Muscle layer of duodenum (tissue), 2 donors: ENCODE results near the gene PPP2R5C.

ENCODE experiments used
- H3K27ac ChIP-seq: one replicate; pipeline ENCODE4 v1.7.0; 2013; ENCODE audit warnings: mild to moderate bottlenecking, low read length
- H3K27me3 ChIP-seq: one replicate; pipeline ENCODE4 v1.7.0; 2013; ENCODE audit warnings: low read depth, mild to moderate bottlenecking, control low read depth, low read length
- H3K36me3 ChIP-seq, 2 donors: one replicate each; pipeline ENCODE4 v1.7.0; 2013; ENCODE audit warnings: low read length in 2 of 2, control low read depth in 1 of 2, mild to moderate bottlenecking in 1 of 2; ENCODE audit not compliant: insufficient read depth in 2 of 2, control insufficient read depth in 1 of 2
- H3K4me1 ChIP-seq, 2 donors: one replicate each; pipeline ENCODE4 v1.7.0; 2013; ENCODE audit warnings: low read length in 2 of 2, mild to moderate bottlenecking in 2 of 2, control low read depth in 1 of 2, moderate library complexity in 1 of 2; ENCODE audit not compliant: insufficient read depth in 2 of 2, control insufficient read depth in 1 of 2
- H3K4me3 ChIP-seq, 2 donors: one replicate each; pipeline ENCODE4 v1.7.0; 2013; ENCODE audit warnings: low read length in 2 of 2, low read depth in 1 of 2, mild to moderate bottlenecking in 1 of 2
- H3K9me3 ChIP-seq, 2 donors: one replicate each; pipeline ENCODE4 v1.7.0; 2013; ENCODE audit warnings: low read length in 2 of 2, control low read depth in 1 of 2, mild to moderate bottlenecking in 1 of 2; ENCODE audit not compliant: control insufficient read depth in 1 of 2
- donor health status: healthy.

PPP2R5C gene

GRCh38 chr14:101915871-101916815 is 154.6 kb downstream of the PPP2R5C start:
- H3K27me3 ChIP-seq, result no peaks in the 10 kb centered on the region
- no peaks in the 10 kb centered on the region for H3K9me3 ChIP-seq
- H3K4me3 ChIP-seq, result no peak overlapping the region
- H3K27ac ChIP-seq, result no peak overlapping the region
- peaks cover 41 to 45% of the 10 kb centered on the region in 2 donors for H3K36me3 ChIP-seq
- H3K4me1 ChIP-seq, result peaks cover 0 to 11% of the 10 kb centered on the region in 2 donors

- peaks cover 41 to 52% of the 10 kb centered on the region in 2 donors for H3K36me3 ChIP-seq
- peaks cover 0 to 11% of the 10 kb centered on the region in 2 donors for H3K4me1 ChIP-seq
- H3K9me3 ChIP-seq, result no peaks in the 10 kb centered on the region
- no peaks in the 10 kb centered on the region for H3K27me3 ChIP-seq
- no peak overlapping the region for H3K4me3 ChIP-seq
- no peak overlapping the region for H3K27ac ChIP-seq
Observed at GRCh38 chr14:101916816-101917412, 155.4 kb downstream of the PPP2R5C start.

- Histone ChIP-seq H3K36me3 (peaks cover 39 to 50% of the 10 kb centered on the region in 2 donors), H3K27me3 (no peaks in the 10 kb centered on the region), H3K4me3 (no peak overlapping the region), H3K9me3 (no peaks in the 10 kb centered on the region), H3K27ac (no peak overlapping the region), H3K4me1 (peaks cover 0 to 11% of the 10 kb centered on the region in 2 donors)
Observed at GRCh38 chr14:101917413-101918017, 156.0 kb downstream of the PPP2R5C start.

GRCh38 chr14:101918065-101918989 is 156.8 kb downstream of the PPP2R5C start:
- Histone ChIP-seq H3K36me3 (peaks cover 33 to 44% of the 10 kb centered on the region in 2 donors), H3K27me3 (no peaks in the 10 kb centered on the region), H3K27ac (no peak overlapping the region)

GRCh38 chr14:101920271-101920670 is 158.8 kb downstream of the PPP2R5C start:
- Histone ChIP-seq H3K4me1 (peaks cover 0 to 11% of the 10 kb centered on the region in 2 donors), H3K27me3 (no peaks in the 10 kb centered on the region), H3K36me3 (peaks cover 16 to 32% of the 10 kb centered on the region in 2 donors), H3K9me3 (no peaks in the 10 kb centered on the region), H3K4me3 (no peak overlapping the region), H3K27ac (no peak overlapping the region)

More at GRCh38 chr14:101918065-101918989, 156.8 kb downstream of the PPP2R5C start:
- Histone ChIP-seq H3K4me1 (peaks cover 0 to 11% of the 10 kb centered on the region in 2 donors), H3K4me3 (no peak overlapping the region), H3K9me3 (no peaks in the 10 kb centered on the region)

GRCh38 chr14:101922866-101923265 is 161.4 kb downstream of the PPP2R5C start:
- H3K27me3 ChIP-seq, result no peaks in the 10 kb centered on the region
- H3K27ac ChIP-seq, result no peak overlapping the region
- peaks cover 0 to under 1% of the 10 kb centered on the region in 2 donors for H3K4me1 ChIP-seq
- H3K9me3 ChIP-seq, result no peaks in the 10 kb centered on the region
- H3K36me3 ChIP-seq, result peaks cover 11 to 33% of the 10 kb centered on the region in 2 donors
- H3K4me3 ChIP-seq, result no peak overlapping the region

GRCh38 chr14:101925152-101925551 is 163.6 kb downstream of the PPP2R5C start:
- Histone ChIP-seq H3K27me3 (no peaks in the 10 kb centered on the region), H3K4me1 (peaks cover 4 to 6% of the 10 kb centered on the region in 2 donors), H3K9me3 (no peaks in the 10 kb centered on the region), H3K27ac (no peak overlapping the region), H3K4me3 (no peak overlapping the region), H3K36me3 (peaks cover 10 to 27% of the 10 kb centered on the region in 2 donors)

- Histone ChIP-seq H3K27me3 (no peaks in the 10 kb centered on the region), H3K9me3 (no peaks in the 10 kb centered on the region), H3K36me3 (peaks cover 4 to 24% of the 10 kb centered on the region in 2 donors), H3K4me1 (peaks cover 4 to 6% of the 10 kb centered on the region in 2 donors), H3K4me3 (no peak overlapping the region), H3K27ac (peak overlapping the region; percentile 61)
Observed at GRCh38 chr14:101926085-101926484, 164.6 kb downstream of the PPP2R5C start.

- Histone ChIP-seq H3K4me1 (peaks cover 4 to 6% of the 10 kb centered on the region in 2 donors), H3K9me3 (no peaks in the 10 kb centered on the region), H3K27ac (peak overlapping the region; percentile 61), H3K4me3 (no peak overlapping the region), H3K27me3 (no peaks in the 10 kb centered on the region), H3K36me3 (peaks cover 4 to 18% of the 10 kb centered on the region in 2 donors)
Observed at GRCh38 chr14:101926620-101927019, 165.1 kb downstream of the PPP2R5C start.

- no peak overlapping the region for H3K4me3 ChIP-seq
- peaks cover 4 to 6% of the 10 kb centered on the region in 2 donors for H3K4me1 ChIP-seq
- H3K27me3 ChIP-seq, result no peaks in the 10 kb centered on the region
- peak overlapping the region; percentile 61 for H3K27ac ChIP-seq
- no peaks in the 10 kb centered on the region for H3K9me3 ChIP-seq
- peaks cover 4 to 13% of the 10 kb centered on the region in 2 donors for H3K36me3 ChIP-seq
Observed at GRCh38 chr14:101927859-101928258, 166.3 kb downstream of the PPP2R5C start.
